ENCODE results near the gene RGS6. TPM values are rescaled to one million over a fixed set of nuclear protein-coding genes. Genes with fewer than 3 reads are reported as not detected.

RGS6 gene
- total and polyA plus RNA-seq, 2 of the 4 experiments (the other 2 are of a cell fraction) = not detected

DNA sequence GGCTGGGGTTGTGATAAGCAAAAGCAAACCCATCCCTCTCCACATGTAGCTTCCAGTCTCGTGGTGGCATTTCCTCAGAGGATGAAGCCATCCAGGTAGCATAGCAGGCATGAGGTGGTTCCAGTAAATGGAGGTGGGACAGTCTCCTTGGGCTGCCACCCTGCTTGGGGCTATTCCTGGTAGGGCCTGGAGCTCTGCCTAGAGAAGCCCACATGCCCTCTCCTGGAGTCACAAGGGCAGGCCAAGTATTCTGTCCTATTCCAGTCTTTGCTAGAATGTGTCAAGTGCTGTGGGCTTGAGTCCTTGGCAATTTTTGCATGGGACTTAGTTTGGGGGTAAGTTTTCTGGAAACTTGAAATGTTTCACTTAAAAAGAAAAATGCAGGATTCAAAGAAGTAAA lies 491.7 kb downstream of the RGS6 start (continued):
- TF ChIP-seq CHD1 (IDR thresholded peaks at IDR 0.05; ENCODE audit: low read depth, low read length) (no peak), MXI1 (IDR thresholded peaks at IDR 0.05; ENCODE audit: borderline replicate concordance, low read depth, low read length) (no peak)

DNA sequence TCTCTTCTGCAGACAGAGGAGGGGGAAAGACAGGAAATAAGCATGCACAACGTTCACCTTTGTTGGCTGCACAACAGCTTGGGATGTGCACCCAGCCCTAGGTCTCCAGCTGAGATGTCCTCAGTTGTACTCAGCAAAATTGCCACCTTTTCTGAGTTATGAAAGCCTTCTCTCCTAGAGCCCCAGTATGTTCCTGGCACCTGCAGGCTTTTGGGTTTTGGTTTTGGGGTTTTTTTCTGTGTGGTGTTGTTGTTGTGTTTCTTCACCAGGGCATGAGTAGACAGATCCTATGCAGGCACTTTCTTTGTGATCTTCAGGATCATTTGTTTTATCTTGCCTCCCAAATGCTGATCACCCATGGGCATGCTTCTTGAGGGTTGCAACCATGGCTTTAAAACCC lies 498.2 kb downstream of the RGS6 start:
- in situ Hi-C loops (cut with MboI; ENCODE audit: low sequenced_read_pairs) = no loop called here
- intact Hi-C loops (cut with micrococcal nuclease) = no loop called here
- TF ChIP-seq SMC3 (IDR thresholded peaks at IDR 0.05; ENCODE audit: low read depth, low read length) = no peak
- no peak for TF ChIP-seq CHD1 (IDR thresholded peaks at IDR 0.05; ENCODE audit: low read depth, low read length)
- TF ChIP-seq, protein P1, sequence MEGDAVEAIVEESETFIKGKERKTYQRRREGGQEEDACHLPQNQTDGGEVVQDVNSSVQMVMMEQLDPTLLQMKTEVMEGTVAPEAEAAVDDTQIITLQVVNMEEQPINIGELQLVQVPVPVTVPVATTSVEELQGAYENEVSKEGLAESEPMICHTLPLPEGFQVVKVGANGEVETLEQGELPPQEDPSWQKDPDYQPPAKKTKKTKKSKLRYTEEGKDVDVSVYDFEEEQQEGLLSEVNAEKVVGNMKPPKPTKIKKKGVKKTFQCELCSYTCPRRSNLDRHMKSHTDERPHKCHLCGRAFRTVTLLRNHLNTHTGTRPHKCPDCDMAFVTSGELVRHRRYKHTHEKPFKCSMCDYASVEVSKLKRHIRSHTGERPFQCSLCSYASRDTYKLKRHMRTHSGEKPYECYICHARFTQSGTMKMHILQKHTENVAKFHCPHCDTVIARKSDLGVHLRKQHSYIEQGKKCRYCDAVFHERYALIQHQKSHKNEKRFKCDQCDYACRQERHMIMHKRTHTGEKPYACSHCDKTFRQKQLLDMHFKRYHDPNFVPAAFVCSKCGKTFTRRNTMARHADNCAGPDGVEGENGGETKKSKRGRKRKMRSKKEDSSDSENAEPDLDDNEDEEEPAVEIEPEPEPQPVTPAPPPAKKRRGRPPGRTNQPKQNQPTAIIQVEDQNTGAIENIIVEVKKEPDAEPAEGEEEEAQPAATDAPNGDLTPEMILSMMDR (conservative IDR thresholded peaks at IDR 0.05; ENCODE audit: low read depth, low read length) = no peak
- no peak for TF ChIP-seq MXI1 (IDR thresholded peaks at IDR 0.05; ENCODE audit: borderline replicate concordance, low read depth, low read length)
- TF ChIP-seq, protein P2, sequence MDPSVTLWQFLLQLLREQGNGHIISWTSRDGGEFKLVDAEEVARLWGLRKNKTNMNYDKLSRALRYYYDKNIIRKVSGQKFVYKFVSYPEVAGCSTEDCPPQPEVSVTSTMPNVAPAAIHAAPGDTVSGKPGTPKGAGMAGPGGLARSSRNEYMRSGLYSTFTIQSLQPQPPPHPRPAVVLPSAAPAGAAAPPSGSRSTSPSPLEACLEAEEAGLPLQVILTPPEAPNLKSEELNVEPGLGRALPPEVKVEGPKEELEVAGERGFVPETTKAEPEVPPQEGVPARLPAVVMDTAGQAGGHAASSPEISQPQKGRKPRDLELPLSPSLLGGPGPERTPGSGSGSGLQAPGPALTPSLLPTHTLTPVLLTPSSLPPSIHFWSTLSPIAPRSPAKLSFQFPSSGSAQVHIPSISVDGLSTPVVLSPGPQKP (IDR thresholded peaks at IDR 0.05; ENCODE audit: borderline replicate concordance, low read depth, low read length) = no peak
- TF ChIP-seq POLR2A (IDR thresholded peaks at IDR 0.05; ENCODE audit: low read depth, low read length) = no peak
- TF ChIP-seq, protein P3, sequence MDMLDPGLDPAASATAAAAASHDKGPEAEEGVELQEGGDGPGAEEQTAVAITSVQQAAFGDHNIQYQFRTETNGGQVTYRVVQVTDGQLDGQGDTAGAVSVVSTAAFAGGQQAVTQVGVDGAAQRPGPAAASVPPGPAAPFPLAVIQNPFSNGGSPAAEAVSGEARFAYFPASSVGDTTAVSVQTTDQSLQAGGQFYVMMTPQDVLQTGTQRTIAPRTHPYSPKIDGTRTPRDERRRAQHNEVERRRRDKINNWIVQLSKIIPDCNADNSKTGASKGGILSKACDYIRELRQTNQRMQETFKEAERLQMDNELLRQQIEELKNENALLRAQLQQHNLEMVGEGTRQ (IDR thresholded peaks at IDR 0.05; ENCODE audit: low read depth, low read length) = no peak
- TF ChIP-seq FOS (IDR thresholded peaks at IDR 0.05; ENCODE audit: low read depth, low read length) = no peak
- TF ChIP-seq RFX5 (IDR thresholded peaks at IDR 0.05; ENCODE audit: low read depth, low read length) = no peak
- TF ChIP-seq RCOR1 (IDR thresholded peaks at IDR 0.05; ENCODE audit: insufficient replicate concordance, low read length) = no peak
- no peak for TF ChIP-seq BHLHE40 (IDR thresholded peaks at IDR 0.05; ENCODE audit: low read depth, low read length)
- TF ChIP-seq RAD21 (IDR thresholded peaks at IDR 0.05; ENCODE audit: low read length) = no peak
- TF ChIP-seq CEBPB (IDR thresholded peaks at IDR 0.05; ENCODE audit: low read depth, low read length) = no peak
- TF ChIP-seq NFE2L2 (IDR thresholded peaks at IDR 0.05; ENCODE audit: low read depth, low read length) = no peak
- no peak for TF ChIP-seq MAFK (IDR thresholded peaks at IDR 0.05; ENCODE audit: low read depth, low read length)

More for the DNA sequence above, 498.2 kb downstream of the RGS6 start:
- WGBS, 2 experiments (ENCODE audit: extremely low coverage in 2 of 2, insufficient read length in 1 of 2) = 0% methylated on average over 1 of the region's 1 CpG; no CpG with 5 or more reads in 1 of the 2 experiments
- Histone ChIP-seq H3K9me1 (ENCODE audit: insufficient read depth, low read length) (no peaks in the 10 kb centered on the region), H2BK15ac (ENCODE audit: low read depth, low read length) (no peak overlapping the region), H2BK120ac (ENCODE audit: low read depth, low read length) (no peak overlapping the region), H2AK5ac (ENCODE audit: low read depth, low read length) (no peak overlapping the region), H3K9ac (ENCODE audit: low read depth, low read length) (no peak overlapping the region), H4K91ac (ENCODE audit: insufficient read depth, low read depth, low read length) (no peak overlapping the region), H3K4ac (ENCODE audit: low read depth, low read length) (no peak overlapping the region), H3K4me1 (ENCODE audit: control insufficient read depth, insufficient read depth, low read length) (no peaks in the 10 kb centered on the region), H3K9me3 (ENCODE audit: control insufficient read depth, insufficient read depth, low read length) (no peaks in the 10 kb centered on the region), H3K18ac (ENCODE audit: low read depth, low read length) (no peak overlapping the region), H3K79me1 (ENCODE audit: low read depth in 1 of 2, low read length in 2 of 2) (no peaks in the 10 kb centered on the region), H3K36me3 (ENCODE audit: control insufficient read depth, insufficient read depth, low read length) (no peaks in the 10 kb centered on the region), H2BK5ac (ENCODE audit: low read depth, low read length, poor library complexity, severe bottlenecking) (no peak overlapping the region), H3K27me3 (ENCODE audit: control insufficient read depth, insufficient read depth, low read length) (peaks cover 7% of the 10 kb centered on the region; the same call in 1 of the 2 replicates), H4K20me1 (ENCODE audit: insufficient read depth, low read length) (no peaks in the 10 kb centered on the region), H3K56ac (ENCODE audit: extremely low read depth, insufficient read depth, low read length) (no peak overlapping the region), H3K4me3 (ENCODE audit: insufficient read depth, low read depth, low read length) (no peak overlapping the region), H3K27ac (ENCODE audit: insufficient read depth, low read length) (no peak overlapping the region), H3K14ac (replicated peaks; ENCODE audit: low read depth, low read length) (no peak overlapping the region), H2AFZ (replicated peaks; ENCODE audit: low read length, poor library complexity) (no peak overlapping the region), H4K5ac (ENCODE audit: low read depth, low read length) (no peak overlapping the region), H2AK9ac (replicated peaks; ENCODE audit: low read depth, low read length, poor library complexity) (no peak overlapping the region), H3K23ac (ENCODE audit: low read depth, low read length) (no peak overlapping the region), H2BK20ac (ENCODE audit: low read depth, low read length) (no peak overlapping the region), H3K4me2 (ENCODE audit: low read depth, low read length) (no peak overlapping the region), H4K8ac (ENCODE audit: low read depth in 2 of 2, low read length in 2 of 2) (no peak overlapping the region)
- POLR2A ChIA-PET (ENCODE audit: unreplicated experiment) = no interaction called here
- ATAC-seq (ENCODE audit: low read depth) (no peak), DNase-seq (no peak)
- no TSS peak for BruUV-seq (replicated peaks)
- dilution Hi-C loops (cut with HindIII; ENCODE audit: low sequenced_read_pairs, unreplicated experiment) = no loop called here
- CTCF ChIA-PET = no interaction called here
